Nephron (organoid): ENCODE data around the gene PTPRN2.

Source experiments
- H3K27ac Mint-ChIP-seq, 3 experiments: 2 replicates each; pipeline ENCODE4 v1.8.0; 2020; ENCODE audit warnings: mixed read lengths in 3 of 3, mild to moderate bottlenecking in 2 of 3, moderate library complexity in 1 of 3
- H3K27me3 Mint-ChIP-seq: 2 replicates; pipeline ENCODE4 v1.8.0; 2021; ENCODE audit warnings: low read depth, mild to moderate bottlenecking, moderate library complexity, mixed read lengths
- H3K36me3 Mint-ChIP-seq: 2 replicates; pipeline ENCODE4 v1.8.0; 2020; ENCODE audit warnings: low read depth, mixed read lengths
- H3K4me1 Mint-ChIP-seq: 2 replicates; pipeline ENCODE4 v1.8.0; 2020; ENCODE audit warnings: mixed read lengths
- H3K4me3 Mint-ChIP-seq, 3 experiments: 2 replicates each; pipeline ENCODE4 v1.8.0; 2020; ENCODE audit warnings: mild to moderate bottlenecking in 3 of 3, mixed read lengths in 3 of 3, moderate library complexity in 2 of 3
- H3K9me3 Mint-ChIP-seq: 2 replicates; pipeline ENCODE4 v1.8.0; 2020; ENCODE audit warnings: mixed read lengths
- TF ChIP-seq, protein P1 (sequence below), 3 experiments: fragments of 200-600 bp; sonication (generic); IDR thresholded peaks; one replicate each; pipeline ENCODE4 v1.5.0; 2021; ENCODE audit warnings: antibody characterized with exemption in 3 of 3; ENCODE audit not compliant: unreplicated experiment in 3 of 3

Gene PTPRN2

DNA sequence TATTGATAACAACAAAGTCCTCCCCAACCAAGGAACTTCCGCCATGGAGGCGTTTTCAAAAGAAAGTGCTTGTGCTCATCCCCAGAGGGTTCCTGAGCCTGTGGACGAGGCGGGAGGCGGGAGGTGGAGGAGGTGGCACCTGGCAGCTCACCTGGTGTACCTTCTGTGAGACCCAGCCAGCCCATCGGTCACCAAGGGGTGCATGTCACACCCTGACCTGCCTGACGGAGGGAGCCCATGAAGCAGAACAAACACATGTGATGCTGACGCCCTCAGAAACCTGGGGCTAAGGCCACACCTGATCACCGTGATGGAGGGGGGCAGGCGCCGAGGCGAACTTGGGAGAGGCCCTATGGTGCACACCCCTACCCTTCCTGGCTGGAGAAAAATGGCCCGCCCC, 792.0 kb downstream of the PTPRN2 start:
- Mint-ChIP-seq H3K27ac (no peak overlapping the region), H3K9me3 (no peaks in the 10 kb centered on the region), H3K27me3 (peaks cover 23% of the 10 kb centered on the region), H3K4me3 (no peak overlapping the region), H3K36me3 (no peaks in the 10 kb centered on the region), H3K4me1 (no peaks in the 10 kb centered on the region)
- TF ChIP-seq, protein P1, sequence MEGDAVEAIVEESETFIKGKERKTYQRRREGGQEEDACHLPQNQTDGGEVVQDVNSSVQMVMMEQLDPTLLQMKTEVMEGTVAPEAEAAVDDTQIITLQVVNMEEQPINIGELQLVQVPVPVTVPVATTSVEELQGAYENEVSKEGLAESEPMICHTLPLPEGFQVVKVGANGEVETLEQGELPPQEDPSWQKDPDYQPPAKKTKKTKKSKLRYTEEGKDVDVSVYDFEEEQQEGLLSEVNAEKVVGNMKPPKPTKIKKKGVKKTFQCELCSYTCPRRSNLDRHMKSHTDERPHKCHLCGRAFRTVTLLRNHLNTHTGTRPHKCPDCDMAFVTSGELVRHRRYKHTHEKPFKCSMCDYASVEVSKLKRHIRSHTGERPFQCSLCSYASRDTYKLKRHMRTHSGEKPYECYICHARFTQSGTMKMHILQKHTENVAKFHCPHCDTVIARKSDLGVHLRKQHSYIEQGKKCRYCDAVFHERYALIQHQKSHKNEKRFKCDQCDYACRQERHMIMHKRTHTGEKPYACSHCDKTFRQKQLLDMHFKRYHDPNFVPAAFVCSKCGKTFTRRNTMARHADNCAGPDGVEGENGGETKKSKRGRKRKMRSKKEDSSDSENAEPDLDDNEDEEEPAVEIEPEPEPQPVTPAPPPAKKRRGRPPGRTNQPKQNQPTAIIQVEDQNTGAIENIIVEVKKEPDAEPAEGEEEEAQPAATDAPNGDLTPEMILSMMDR (IDR thresholded peaks at IDR 0.05; ENCODE audit: unreplicated experiment in 3 of 3): no peak

DNA sequence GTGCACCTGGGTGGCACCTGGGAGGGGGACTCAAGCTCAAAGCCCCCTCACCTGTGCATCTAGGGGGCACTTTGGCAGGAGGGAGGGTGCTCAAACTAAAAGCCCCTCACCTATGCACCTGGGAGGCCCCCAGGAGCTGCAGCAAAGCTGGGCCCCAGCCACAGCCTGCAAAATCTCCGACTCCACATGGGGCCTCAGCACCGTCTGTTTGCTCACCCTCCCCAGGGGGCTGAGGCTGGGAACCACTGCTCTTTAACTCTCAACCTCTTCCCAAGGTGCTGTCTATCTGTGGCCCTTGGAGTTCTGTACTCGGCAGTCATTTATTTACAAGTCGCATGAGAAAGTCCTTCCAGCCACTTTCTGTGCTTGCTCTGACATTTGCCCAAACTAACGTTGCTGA, 792.4 kb downstream of the PTPRN2 start:
- TF ChIP-seq, protein P1 (IDR thresholded peaks at IDR 0.05; ENCODE audit: unreplicated experiment in 3 of 3): no peak
- Mint-ChIP-seq H3K9me3 (no peaks in the 10 kb centered on the region), H3K36me3 (no peaks in the 10 kb centered on the region), H3K27me3 (peaks cover 23% of the 10 kb centered on the region), H3K4me1 (no peaks in the 10 kb centered on the region), H3K4me3 (no peak overlapping the region), H3K27ac (no peak overlapping the region)

DNA sequence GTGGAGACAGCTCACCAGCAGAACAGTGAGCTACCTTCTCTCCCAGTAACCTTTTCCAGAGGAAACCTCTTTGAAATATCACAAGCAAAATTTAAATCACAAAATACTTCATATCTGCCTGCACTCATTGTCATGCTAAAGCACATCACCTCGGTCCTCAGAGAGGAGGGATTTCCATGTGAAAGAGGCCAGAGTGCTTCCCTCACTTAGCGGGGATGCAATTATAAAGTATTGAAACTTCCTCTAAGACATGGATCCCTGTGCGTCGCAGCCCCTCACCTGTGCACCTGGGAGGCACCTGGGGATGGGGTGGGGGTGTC, 792.9 kb downstream of the PTPRN2 start:
- TF ChIP-seq, protein P1 (IDR thresholded peaks at IDR 0.05; ENCODE audit: unreplicated experiment in 3 of 3): no peak
- Mint-ChIP-seq H3K4me1 (no peaks in the 10 kb centered on the region), H3K27ac (no peak overlapping the region), H3K27me3 (peaks cover 25% of the 10 kb centered on the region), H3K4me3 (no peak overlapping the region), H3K9me3 (no peaks in the 10 kb centered on the region), H3K36me3 (no peaks in the 10 kb centered on the region)

DNA sequence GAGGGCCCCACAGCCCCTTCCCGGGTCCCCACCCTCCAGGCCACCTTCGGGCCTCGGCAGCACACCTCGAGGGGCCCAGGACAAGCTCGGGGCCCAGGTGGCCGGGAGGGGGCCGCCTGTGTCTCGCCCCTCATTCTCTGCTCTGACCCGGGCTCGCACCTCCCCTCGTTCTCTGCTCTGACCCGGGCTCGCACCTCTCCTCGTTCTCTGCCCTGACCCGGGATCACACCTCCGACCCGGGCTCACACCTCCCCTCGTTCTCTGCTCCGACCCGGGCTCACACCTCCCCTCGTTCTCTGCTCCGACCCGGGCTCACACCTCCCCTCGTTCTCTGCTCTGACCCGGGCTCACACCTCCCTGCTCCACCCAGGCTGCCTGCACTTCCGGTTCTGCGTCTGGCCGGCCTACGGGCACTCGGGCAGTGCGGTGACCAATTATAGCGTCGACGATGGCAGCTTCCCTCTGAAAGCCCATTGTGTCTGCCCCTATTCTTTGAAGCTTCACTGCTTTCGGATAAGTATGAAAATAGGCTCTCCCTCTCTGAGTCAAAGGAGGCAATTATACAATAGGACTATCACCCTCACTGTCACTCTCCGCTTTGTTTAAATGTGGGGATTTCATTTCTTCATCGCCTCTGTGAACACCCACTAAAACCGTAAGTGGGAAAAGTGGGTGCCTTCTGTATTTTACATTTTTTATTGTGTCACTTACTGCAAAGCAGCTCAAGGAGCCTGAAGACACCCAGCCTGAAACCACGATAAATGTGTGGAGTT, 793.5 kb downstream of the PTPRN2 start:
- Mint-ChIP-seq H3K4me1 (no peaks in the 10 kb centered on the region), H3K27ac (no peak overlapping the region), H3K36me3 (no peaks in the 10 kb centered on the region), H3K9me3 (no peaks in the 10 kb centered on the region), H3K4me3 (no peak overlapping the region), H3K27me3 (peaks cover 25% of the 10 kb centered on the region)
- TF ChIP-seq, protein P1 (IDR thresholded peaks at IDR 0.05; ENCODE audit: unreplicated experiment in 3 of 3): no peak

DNA sequence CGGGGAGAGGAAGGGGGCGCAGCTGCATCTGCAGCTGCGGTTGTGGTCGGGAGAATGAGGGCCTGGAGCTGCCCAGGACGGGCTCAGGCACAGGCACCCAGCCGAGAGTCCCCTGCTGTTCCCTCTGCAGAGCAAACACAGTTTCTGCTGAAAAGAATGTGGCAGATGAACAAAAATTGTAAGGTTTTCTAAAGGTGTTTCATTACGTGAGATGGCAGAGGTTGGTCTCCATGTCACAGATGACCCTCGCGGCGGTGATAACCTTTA, 794.6 kb downstream of the PTPRN2 start:
- H3K27me3 Mint-ChIP-seq: peaks cover 24% of the 10 kb centered on the region

More for the DNA sequence above, 794.6 kb downstream of the PTPRN2 start:
- Mint-ChIP-seq H3K4me1 (no peaks in the 10 kb centered on the region), H3K4me3 (no peak overlapping the region), H3K36me3 (no peaks in the 10 kb centered on the region), H3K27ac (no peak overlapping the region), H3K9me3 (no peaks in the 10 kb centered on the region)
- TF ChIP-seq, protein P1 (IDR thresholded peaks at IDR 0.05; ENCODE audit: unreplicated experiment in 3 of 3): no peak
